ENCODE data around the gene ASB15.

ASB15 gene

GRCh38 chr7:123622660-123623386, 21.2 kb downstream of the ASB15 start:
- no peaks in the 10 kb centered on the region for H3K27me3 ChIP-seq (replicated peaks)
- no peak for DNase-seq
- in situ Hi-C loops (cut with HindIII; ENCODE audit: low pct_ligation_motif_present, low sequenced_read_pairs): no loop called here
- TF ChIP-seq CTCF (IDR thresholded peaks at IDR 0.05; ENCODE audit: low read depth, low read length, missing control alignments): no peak
- no peak overlapping the region for H3K27ac ChIP-seq
- H3K36me3 ChIP-seq (replicated peaks): no peaks in the 10 kb centered on the region
- H3K4me3 ChIP-seq (ENCODE audit: low read depth, low read length): no peak overlapping the region

GRCh38 chr7:123624527-123625183, 23.0 kb downstream of the ASB15 start:
- in situ Hi-C loops (cut with HindIII; ENCODE audit: low pct_ligation_motif_present, low sequenced_read_pairs): loop anchor here (25.0 kb wide), 1 partner anchor 238 kb away; no protein-coding TSS in a partner anchor
- TF ChIP-seq CTCF (IDR thresholded peaks at IDR 0.05; ENCODE audit: low read depth, low read length, missing control alignments): peak; percentile 74
- Histone ChIP-seq H3K4me3 (ENCODE audit: low read depth, low read length) (no peak overlapping the region), H3K27me3 (replicated peaks) (no peaks in the 10 kb centered on the region), H3K36me3 (replicated peaks) (no peaks in the 10 kb centered on the region), H3K27ac (no peak overlapping the region)
- DNase-seq: no peak

- Histone ChIP-seq H3K4me3 (ENCODE audit: low read depth, low read length) (no peak overlapping the region), H3K36me3 (replicated peaks) (no peaks in the 10 kb centered on the region), H3K27me3 (replicated peaks) (no peaks in the 10 kb centered on the region), H3K27ac (no peak overlapping the region)
- DNase-seq: no peak
- no peak for TF ChIP-seq CTCF (IDR thresholded peaks at IDR 0.05; ENCODE audit: low read depth, low read length, missing control alignments)
- in situ Hi-C loops (cut with HindIII; ENCODE audit: low pct_ligation_motif_present, low sequenced_read_pairs): loop anchor here (25.0 kb wide), 1 partner anchor 237 kb away; no protein-coding TSS in a partner anchor
Measured at GRCh38 chr7:123625254-123625653, 23.6 kb downstream of the ASB15 start.

- no peaks in the 10 kb centered on the region for H3K36me3 ChIP-seq (replicated peaks)
- DNase-seq: no peak
- H3K27ac ChIP-seq: no peak overlapping the region
- in situ Hi-C loops (cut with HindIII; ENCODE audit: low pct_ligation_motif_present, low sequenced_read_pairs): loop anchor here (25.0 kb wide), 1 partner anchor 234 kb away; no protein-coding TSS in a partner anchor
- TF ChIP-seq CTCF (IDR thresholded peaks at IDR 0.05; ENCODE audit: low read depth, low read length, missing control alignments): no peak
- H3K4me3 ChIP-seq (ENCODE audit: low read depth, low read length): no peak overlapping the region
- H3K27me3 ChIP-seq (replicated peaks): no peaks in the 10 kb centered on the region
Measured at GRCh38 chr7:123627851-123628250, 26.2 kb downstream of the ASB15 start.

- H3K27me3 ChIP-seq (replicated peaks): no peaks in the 10 kb centered on the region
- TF ChIP-seq CTCF (IDR thresholded peaks at IDR 0.05; ENCODE audit: low read depth, low read length, missing control alignments): no peak
- H3K4me3 ChIP-seq (ENCODE audit: low read depth, low read length): no peak overlapping the region
- in situ Hi-C loops (cut with HindIII; ENCODE audit: low pct_ligation_motif_present, low sequenced_read_pairs): loop anchor here (25.0 kb wide), 1 partner anchor 233 kb away; no protein-coding TSS in a partner anchor
- no peaks in the 10 kb centered on the region for H3K36me3 ChIP-seq (replicated peaks)
- DNase-seq: no peak
- no peak overlapping the region for H3K27ac ChIP-seq
Measured at GRCh38 chr7:123628829-123629228, 27.2 kb downstream of the ASB15 start.
